ENCODE data around the gene TMTC3. TPM values are rescaled to one million over a fixed set of nuclear protein-coding genes. Genes with fewer than 3 reads are reported as not detected.

The TMTC3 gene
- total and polyA plus RNA-seq, 2 experiments from 2014 or later, result 17.7 to 53.8 TPM

DNA sequence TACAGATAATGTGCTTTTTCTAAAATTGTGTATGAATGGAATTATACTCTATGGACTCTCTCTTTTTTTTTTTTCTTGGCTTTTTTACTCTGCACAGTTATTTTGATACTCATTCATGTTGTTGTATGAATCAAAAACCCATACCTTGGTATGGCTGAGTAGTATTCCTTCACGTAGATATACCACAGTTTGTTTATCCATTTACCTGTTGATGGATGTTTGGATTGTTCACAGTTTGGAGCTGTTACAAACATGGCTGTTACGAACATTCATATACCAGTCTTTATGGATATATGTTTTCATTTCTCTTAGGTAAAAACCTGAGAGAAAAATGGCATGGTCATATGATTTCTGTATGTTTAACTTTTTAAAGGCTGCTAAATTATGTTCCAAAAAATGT lies 43.2 kb downstream of the TMTC3 start:
- no peak overlapping the region for H3K4me3 ChIP-seq
- TF ChIP-seq, protein P1, sequence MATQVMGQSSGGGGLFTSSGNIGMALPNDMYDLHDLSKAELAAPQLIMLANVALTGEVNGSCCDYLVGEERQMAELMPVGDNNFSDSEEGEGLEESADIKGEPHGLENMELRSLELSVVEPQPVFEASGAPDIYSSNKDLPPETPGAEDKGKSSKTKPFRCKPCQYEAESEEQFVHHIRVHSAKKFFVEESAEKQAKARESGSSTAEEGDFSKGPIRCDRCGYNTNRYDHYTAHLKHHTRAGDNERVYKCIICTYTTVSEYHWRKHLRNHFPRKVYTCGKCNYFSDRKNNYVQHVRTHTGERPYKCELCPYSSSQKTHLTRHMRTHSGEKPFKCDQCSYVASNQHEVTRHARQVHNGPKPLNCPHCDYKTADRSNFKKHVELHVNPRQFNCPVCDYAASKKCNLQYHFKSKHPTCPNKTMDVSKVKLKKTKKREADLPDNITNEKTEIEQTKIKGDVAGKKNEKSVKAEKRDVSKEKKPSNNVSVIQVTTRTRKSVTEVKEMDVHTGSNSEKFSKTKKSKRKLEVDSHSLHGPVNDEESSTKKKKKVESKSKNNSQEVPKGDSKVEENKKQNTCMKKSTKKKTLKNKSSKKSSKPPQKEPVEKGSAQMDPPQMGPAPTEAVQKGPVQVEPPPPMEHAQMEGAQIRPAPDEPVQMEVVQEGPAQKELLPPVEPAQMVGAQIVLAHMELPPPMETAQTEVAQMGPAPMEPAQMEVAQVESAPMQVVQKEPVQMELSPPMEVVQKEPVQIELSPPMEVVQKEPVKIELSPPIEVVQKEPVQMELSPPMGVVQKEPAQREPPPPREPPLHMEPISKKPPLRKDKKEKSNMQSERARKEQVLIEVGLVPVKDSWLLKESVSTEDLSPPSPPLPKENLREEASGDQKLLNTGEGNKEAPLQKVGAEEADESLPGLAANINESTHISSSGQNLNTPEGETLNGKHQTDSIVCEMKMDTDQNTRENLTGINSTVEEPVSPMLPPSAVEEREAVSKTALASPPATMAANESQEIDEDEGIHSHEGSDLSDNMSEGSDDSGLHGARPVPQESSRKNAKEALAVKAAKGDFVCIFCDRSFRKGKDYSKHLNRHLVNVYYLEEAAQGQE (IDR thresholded peaks at IDR 0.05; ENCODE audit: unreplicated experiment), result no peak
- no peak for TF ChIP-seq CREB1 (CRISPR knock-in tag; IDR thresholded peaks at IDR 0.05; ENCODE audit: low read depth)
- no peak for TF ChIP-seq STAT1 (IDR thresholded peaks at IDR 0.05; ENCODE audit: unreplicated experiment)
- TF ChIP-seq ZNF331 (CRISPR knock-in tag; IDR thresholded peaks at IDR 0.05; ENCODE audit: low read depth), result no peak
- TF ChIP-seq, protein P2, sequence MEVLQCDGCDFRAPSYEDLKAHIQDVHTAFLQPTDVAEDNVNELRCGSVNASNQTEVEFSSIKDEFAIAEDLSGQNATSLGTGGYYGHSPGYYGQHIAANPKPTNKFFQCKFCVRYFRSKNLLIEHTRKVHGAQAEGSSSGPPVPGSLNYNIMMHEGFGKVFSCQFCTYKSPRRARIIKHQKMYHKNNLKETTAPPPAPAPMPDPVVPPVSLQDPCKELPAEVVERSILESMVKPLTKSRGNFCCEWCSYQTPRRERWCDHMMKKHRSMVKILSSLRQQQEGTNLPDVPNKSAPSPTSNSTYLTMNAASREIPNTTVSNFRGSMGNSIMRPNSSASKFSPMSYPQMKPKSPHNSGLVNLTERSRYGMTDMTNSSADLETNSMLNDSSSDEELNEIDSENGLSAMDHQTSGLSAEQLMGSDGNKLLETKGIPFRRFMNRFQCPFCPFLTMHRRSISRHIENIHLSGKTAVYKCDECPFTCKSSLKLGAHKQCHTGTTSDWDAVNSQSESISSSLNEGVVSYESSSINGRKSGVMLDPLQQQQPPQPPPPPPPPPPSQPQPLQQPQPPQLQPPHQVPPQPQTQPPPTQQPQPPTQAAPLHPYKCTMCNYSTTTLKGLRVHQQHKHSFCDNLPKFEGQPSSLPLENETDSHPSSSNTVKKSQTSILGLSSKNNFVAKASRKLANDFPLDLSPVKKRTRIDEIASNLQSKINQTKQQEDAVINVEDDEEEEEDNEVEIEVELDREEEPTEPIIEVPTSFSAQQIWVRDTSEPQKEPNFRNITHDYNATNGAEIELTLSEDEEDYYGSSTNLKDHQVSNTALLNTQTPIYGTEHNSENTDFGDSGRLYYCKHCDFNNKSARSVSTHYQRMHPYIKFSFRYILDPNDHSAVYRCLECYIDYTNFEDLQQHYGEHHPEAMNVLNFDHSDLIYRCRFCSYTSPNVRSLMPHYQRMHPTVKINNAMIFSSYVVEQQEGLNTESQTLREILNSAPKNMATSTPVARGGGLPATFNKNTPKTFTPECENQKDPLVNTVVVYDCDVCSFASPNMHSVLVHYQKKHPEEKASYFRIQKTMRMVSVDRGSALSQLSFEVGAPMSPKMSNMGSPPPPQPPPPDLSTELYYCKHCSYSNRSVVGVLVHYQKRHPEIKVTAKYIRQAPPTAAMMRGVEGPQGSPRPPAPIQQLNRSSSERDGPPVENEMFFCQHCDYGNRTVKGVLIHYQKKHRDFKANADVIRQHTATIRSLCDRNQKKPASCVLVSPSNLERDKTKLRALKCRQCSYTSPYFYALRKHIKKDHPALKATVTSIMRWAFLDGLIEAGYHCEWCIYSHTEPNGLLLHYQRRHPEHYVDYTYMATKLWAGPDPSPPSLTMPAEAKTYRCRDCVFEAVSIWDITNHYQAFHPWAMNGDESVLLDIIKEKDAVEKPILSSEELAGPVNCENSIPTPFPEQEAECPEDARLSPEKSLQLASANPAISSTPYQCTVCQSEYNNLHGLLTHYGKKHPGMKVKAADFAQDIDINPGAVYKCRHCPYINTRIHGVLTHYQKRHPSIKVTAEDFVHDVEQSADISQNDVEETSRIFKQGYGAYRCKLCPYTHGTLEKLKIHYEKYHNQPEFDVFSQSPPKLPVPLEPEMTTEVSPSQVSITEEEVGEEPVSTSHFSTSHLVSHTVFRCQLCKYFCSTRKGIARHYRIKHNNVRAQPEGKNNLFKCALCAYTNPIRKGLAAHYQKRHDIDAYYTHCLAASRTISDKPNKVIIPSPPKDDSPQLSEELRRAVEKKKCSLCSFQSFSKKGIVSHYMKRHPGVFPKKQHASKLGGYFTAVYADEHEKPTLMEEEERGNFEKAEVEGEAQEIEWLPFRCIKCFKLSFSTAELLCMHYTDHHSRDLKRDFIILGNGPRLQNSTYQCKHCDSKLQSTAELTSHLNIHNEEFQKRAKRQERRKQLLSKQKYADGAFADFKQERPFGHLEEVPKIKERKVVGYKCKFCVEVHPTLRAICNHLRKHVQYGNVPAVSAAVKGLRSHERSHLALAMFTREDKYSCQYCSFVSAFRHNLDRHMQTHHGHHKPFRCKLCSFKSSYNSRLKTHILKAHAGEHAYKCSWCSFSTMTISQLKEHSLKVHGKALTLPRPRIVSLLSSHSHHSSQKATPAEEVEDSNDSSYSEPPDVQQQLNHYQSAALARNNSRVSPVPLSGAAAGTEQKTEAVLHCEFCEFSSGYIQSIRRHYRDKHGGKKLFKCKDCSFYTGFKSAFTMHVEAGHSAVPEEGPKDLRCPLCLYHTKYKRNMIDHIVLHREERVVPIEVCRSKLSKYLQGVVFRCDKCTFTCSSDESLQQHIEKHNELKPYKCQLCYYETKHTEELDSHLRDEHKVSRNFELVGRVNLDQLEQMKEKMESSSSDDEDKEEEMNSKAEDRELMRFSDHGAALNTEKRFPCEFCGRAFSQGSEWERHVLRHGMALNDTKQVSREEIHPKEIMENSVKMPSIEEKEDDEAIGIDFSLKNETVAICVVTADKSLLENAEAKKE (CRISPR knock-in tag; IDR thresholded peaks at IDR 0.05), result no peak
- TF ChIP-seq JUNB (IDR thresholded peaks at IDR 0.05; ENCODE audit: unreplicated experiment), result no peak
- TF ChIP-seq NANOG (IDR thresholded peaks at IDR 0.05; ENCODE audit: borderline replicate concordance), result no peak
- TF ChIP-seq EZH2phosphoT487 (IDR thresholded peaks at IDR 0.05; ENCODE audit: unreplicated experiment), result no peak
- TF ChIP-seq EZH2 (IDR thresholded peaks at IDR 0.05; ENCODE audit: low read depth, unreplicated experiment), result no peak
- TF ChIP-seq POLR2AphosphoS5 (IDR thresholded peaks at IDR 0.05; ENCODE audit: low read depth), result no peak
- TF ChIP-seq, protein P3, sequence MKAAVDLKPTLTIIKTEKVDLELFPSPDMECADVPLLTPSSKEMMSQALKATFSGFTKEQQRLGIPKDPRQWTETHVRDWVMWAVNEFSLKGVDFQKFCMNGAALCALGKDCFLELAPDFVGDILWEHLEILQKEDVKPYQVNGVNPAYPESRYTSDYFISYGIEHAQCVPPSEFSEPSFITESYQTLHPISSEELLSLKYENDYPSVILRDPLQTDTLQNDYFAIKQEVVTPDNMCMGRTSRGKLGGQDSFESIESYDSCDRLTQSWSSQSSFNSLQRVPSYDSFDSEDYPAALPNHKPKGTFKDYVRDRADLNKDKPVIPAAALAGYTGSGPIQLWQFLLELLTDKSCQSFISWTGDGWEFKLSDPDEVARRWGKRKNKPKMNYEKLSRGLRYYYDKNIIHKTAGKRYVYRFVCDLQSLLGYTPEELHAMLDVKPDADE (IDR thresholded peaks at IDR 0.05), result no peak
- TF ChIP-seq, protein P4, sequence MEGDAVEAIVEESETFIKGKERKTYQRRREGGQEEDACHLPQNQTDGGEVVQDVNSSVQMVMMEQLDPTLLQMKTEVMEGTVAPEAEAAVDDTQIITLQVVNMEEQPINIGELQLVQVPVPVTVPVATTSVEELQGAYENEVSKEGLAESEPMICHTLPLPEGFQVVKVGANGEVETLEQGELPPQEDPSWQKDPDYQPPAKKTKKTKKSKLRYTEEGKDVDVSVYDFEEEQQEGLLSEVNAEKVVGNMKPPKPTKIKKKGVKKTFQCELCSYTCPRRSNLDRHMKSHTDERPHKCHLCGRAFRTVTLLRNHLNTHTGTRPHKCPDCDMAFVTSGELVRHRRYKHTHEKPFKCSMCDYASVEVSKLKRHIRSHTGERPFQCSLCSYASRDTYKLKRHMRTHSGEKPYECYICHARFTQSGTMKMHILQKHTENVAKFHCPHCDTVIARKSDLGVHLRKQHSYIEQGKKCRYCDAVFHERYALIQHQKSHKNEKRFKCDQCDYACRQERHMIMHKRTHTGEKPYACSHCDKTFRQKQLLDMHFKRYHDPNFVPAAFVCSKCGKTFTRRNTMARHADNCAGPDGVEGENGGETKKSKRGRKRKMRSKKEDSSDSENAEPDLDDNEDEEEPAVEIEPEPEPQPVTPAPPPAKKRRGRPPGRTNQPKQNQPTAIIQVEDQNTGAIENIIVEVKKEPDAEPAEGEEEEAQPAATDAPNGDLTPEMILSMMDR (conservative IDR thresholded peaks at IDR 0.05; ENCODE audit: low read depth in 2 of 2), result no peak
- no peak for TF ChIP-seq ZNF114 (CRISPR knock-in tag; IDR thresholded peaks at IDR 0.05)
- H3K4me1 Mint-ChIP-seq, result peaks cover 3% of the 10 kb centered on the region; the same call in 1 of the 3 replicates
- no peak overlapping the region for H3K27ac ChIP-seq (ENCODE audit: low read depth)
- H3K27ac Mint-ChIP-seq, result no peak overlapping the region
- no peak overlapping the region for H3K4me2 ChIP-seq
- H3F3A ChIP-seq (replicated peaks; ENCODE audit: low read depth), result no peaks in the 10 kb centered on the region
- no peaks in the 10 kb centered on the region for H4K20me1 ChIP-seq (replicated peaks; ENCODE audit: insufficient read depth)
- peaks cover 45% of the 10 kb centered on the region for H3K36me3 Mint-ChIP-seq (ENCODE audit: low read depth)
- H3K27me3 Mint-ChIP-seq (ENCODE audit: insufficient read depth, low read depth, poor library complexity), result no peaks in the 10 kb centered on the region
- no peaks in the 10 kb centered on the region for H3K79me2 ChIP-seq (replicated peaks; ENCODE audit: insufficient read depth)
- H3K4me3 Mint-ChIP-seq, result no peak overlapping the region
- H2AFZ ChIP-seq, result no peak overlapping the region
- H3K9me3 Mint-ChIP-seq, result 0 out of 3 replicates have a peak, but pooled peaks cover 3% of the 10 kb centered on the region
- no peaks in the 10 kb centered on the region for H3K9me2 ChIP-seq (ENCODE audit: insufficient read depth)
- DNase-seq (ENCODE audit: low spot score) (no peak), ATAC-seq (no peak)
- 0 out of 2 replicates have a peak, but pooled peaks cover 4% of the 10 kb centered on the region for H3K4me1 ChIP-seq (ENCODE audit: insufficient read depth)
- H3K27me3 ChIP-seq (ENCODE audit: insufficient read depth), result no peaks in the 10 kb centered on the region
- peaks cover 5% of the 10 kb centered on the region; the same call in 1 of the 2 replicates for H3K36me3 ChIP-seq (ENCODE audit: insufficient read depth)
